ENCODE results near the gene LLGL2.

- TF ChIP-seq, protein P1, sequence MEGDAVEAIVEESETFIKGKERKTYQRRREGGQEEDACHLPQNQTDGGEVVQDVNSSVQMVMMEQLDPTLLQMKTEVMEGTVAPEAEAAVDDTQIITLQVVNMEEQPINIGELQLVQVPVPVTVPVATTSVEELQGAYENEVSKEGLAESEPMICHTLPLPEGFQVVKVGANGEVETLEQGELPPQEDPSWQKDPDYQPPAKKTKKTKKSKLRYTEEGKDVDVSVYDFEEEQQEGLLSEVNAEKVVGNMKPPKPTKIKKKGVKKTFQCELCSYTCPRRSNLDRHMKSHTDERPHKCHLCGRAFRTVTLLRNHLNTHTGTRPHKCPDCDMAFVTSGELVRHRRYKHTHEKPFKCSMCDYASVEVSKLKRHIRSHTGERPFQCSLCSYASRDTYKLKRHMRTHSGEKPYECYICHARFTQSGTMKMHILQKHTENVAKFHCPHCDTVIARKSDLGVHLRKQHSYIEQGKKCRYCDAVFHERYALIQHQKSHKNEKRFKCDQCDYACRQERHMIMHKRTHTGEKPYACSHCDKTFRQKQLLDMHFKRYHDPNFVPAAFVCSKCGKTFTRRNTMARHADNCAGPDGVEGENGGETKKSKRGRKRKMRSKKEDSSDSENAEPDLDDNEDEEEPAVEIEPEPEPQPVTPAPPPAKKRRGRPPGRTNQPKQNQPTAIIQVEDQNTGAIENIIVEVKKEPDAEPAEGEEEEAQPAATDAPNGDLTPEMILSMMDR (IDR thresholded peaks at IDR 0.05; ENCODE audit: low read depth, low read length): no peak
- no peak for TF ChIP-seq POLR2A (IDR thresholded peaks at IDR 0.05; ENCODE audit: extremely low read depth, insufficient read length)
- TF ChIP-seq, protein P2, sequence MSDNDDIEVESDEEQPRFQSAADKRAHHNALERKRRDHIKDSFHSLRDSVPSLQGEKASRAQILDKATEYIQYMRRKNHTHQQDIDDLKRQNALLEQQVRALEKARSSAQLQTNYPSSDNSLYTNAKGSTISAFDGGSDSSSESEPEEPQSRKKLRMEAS (IDR thresholded peaks at IDR 0.05; ENCODE audit: low read depth, low read length): no peak
Measured at GRCh38 chr17:75542728-75543336, 17.3 kb downstream of the LLGL2 start.

All from NB4 (cell line).